ENCODE measurements around the gene TMPRSS9. TPM values are rescaled to one million over a fixed set of nuclear protein-coding genes. Genes with fewer than 3 reads are reported as not detected.
"Not testable (repeated sequence)": the region's sequence is repeated elsewhere in the genome, so short reads cannot be mapped to it uniquely, and the experiment has no call there.

The TMPRSS9 gene
- total RNA-seq, 4 donors from 2014 or later: 0.13 to 0.78 TPM; not detected in 2

- TF ChIP-seq POLR2A (IDR thresholded peaks at IDR 0.05): no peak
- no peak for TF ChIP-seq CTCF (IDR thresholded peaks at IDR 0.05)
- H3K9me3 ChIP-seq: no peaks in the 10 kb centered on the region
- no peak overlapping the region for H3K27ac ChIP-seq
- intact Hi-C loops (cut with DNase I): loop anchor here (10.0 kb wide), 1 partner anchor 250 kb away; no protein-coding TSS in a partner anchor
- DNase-seq: no peak
- 80 to 85% methylated on average over 23 to 27 of the region's 27 CpGs for WGBS, 2 donors
- H3K36me3 ChIP-seq: no peaks in the 10 kb centered on the region
- no peaks in the 10 kb centered on the region for H3K27me3 ChIP-seq
- H3K4me3 ChIP-seq (replicated peaks in 1 of 3): no peak overlapping the region
- peaks cover 5 to 6% of the 10 kb centered on the region in 2 donors for H3K4me1 ChIP-seq
Observed at GRCh38 chr19:2394442-2395292, 34.6 kb downstream of the TMPRSS9 start.

- not testable (repeated sequence) for H3K4me3 ChIP-seq (replicated peaks in 1 of 3); H3K9me3 ChIP-seq; H3K27me3 ChIP-seq; DNase-seq; H3K36me3 ChIP-seq; H3K4me1 ChIP-seq; H3K27ac ChIP-seq
- 93 to 94% methylated on average over 17 to 18 of the region's 18 CpGs for WGBS, 2 donors
- intact Hi-C loops (cut with DNase I): loop anchor here (10.0 kb wide), 1 partner anchor 251 kb away; no protein-coding TSS in a partner anchor
Observed at GRCh38 chr19:2395293-2395829, 35.3 kb downstream of the TMPRSS9 start.

- 96 to 97% methylated on average over 7 of the region's 7 CpGs for WGBS, 2 donors
- not testable (repeated sequence) for H3K27ac ChIP-seq; DNase-seq; H3K36me3 ChIP-seq; H3K27me3 ChIP-seq; H3K4me1 ChIP-seq; H3K4me3 ChIP-seq (replicated peaks in 1 of 3); H3K9me3 ChIP-seq
- intact Hi-C loops (cut with DNase I): loop anchor here (10.0 kb wide), 1 partner anchor 252 kb away; no protein-coding TSS in a partner anchor
Observed at GRCh38 chr19:2397173-2397572, 37.1 kb downstream of the TMPRSS9 start.

- Histone ChIP-seq H3K27ac (no peak overlapping the region), H3K36me3 (no peaks in the 10 kb centered on the region), H3K9me3 (no peaks in the 10 kb centered on the region), H3K4me3 (replicated peaks in 1 of 3) (no peak overlapping the region), H3K27me3 (no peaks in the 10 kb centered on the region), H3K4me1 (no peaks in the 10 kb centered on the region)
- 82 to 86% methylated on average over 3 to 12 of the region's 14 CpGs for WGBS, 2 donors
- TF ChIP-seq POLR2A (IDR thresholded peaks at IDR 0.05) (no peak), CTCF (IDR thresholded peaks at IDR 0.05) (no peak)
- intact Hi-C loops (cut with DNase I): loop anchor here (10.0 kb wide), 1 partner anchor 254 kb away; no protein-coding TSS in a partner anchor
- DNase-seq: no peak
Observed at GRCh38 chr19:2398735-2399305, 38.8 kb downstream of the TMPRSS9 start.

GRCh38 chr19:2399582-2399981 lies 39.5 kb downstream of the TMPRSS9 start:
- intact Hi-C loops (cut with DNase I): loop anchor here (10.0 kb wide), 1 partner anchor 255 kb away; no protein-coding TSS in a partner anchor
- TF ChIP-seq CTCF (IDR thresholded peaks at IDR 0.05) (no peak), POLR2A (IDR thresholded peaks at IDR 0.05) (no peak)

More at GRCh38 chr19:2399582-2399981, 39.5 kb downstream of the TMPRSS9 start:
- DNase-seq: no peak
- no peaks in the 10 kb centered on the region for H3K4me1 ChIP-seq
- H3K9me3 ChIP-seq: no peaks in the 10 kb centered on the region
- H3K36me3 ChIP-seq: no peaks in the 10 kb centered on the region
- no peak overlapping the region for H3K27ac ChIP-seq
- H3K4me3 ChIP-seq (replicated peaks in 1 of 3): no peak overlapping the region
- whole genome bisulfite sequencing, 2 donors: 88 to 90% methylated on average over 4 of the region's 4 CpGs
- H3K27me3 ChIP-seq: no peaks in the 10 kb centered on the region

All from thyroid gland (tissue), 4 donors.